Thyroid gland (tissue), 4 donors: ENCODE results near the gene PGAP3. TPM values are rescaled to one million over a fixed set of nuclear protein-coding genes. Genes with fewer than 3 reads are reported as not detected.

Source experiments
- DNase-seq, 2 donors: peaks; one replicate each; pipeline ENCODE4 v3.0.0-alpha.2; 2019
- H3K27ac ChIP-seq, 3 donors: fragments of 200-600 bp; sonication (generic); 1 replicate in 2 of 3; 2 replicates in 1 of 3; pipeline ENCODE4 v1.5.1; 2016 to 2019; ENCODE audit warnings: mild to moderate bottlenecking in 1 of 3, moderate library complexity in 1 of 3
- H3K27me3 ChIP-seq: fragments of 200-600 bp; sonication (generic); one replicate; pipeline ENCODE4 v1.5.1; 2019
- H3K36me3 ChIP-seq, 2 donors: fragments of 200-600 bp; sonication (generic); one replicate each; pipeline ENCODE4 v1.5.1; 2016 to 2019
- H3K4me1 ChIP-seq, 2 donors: fragments of 200-600 bp; sonication (generic); one replicate each; pipeline ENCODE4 v1.5.1; 2017 to 2019
- H3K4me3 ChIP-seq, 3 donors: fragments of 200-600 bp; sonication (generic); replicated peaks in 1 of 3; 1 replicate in 2 of 3; 2 replicates in 1 of 3; pipeline ENCODE4 v1.5.1; 2016; ENCODE audit warnings: mild to moderate bottlenecking in 1 of 3
- H3K9me3 ChIP-seq: fragments of 200-600 bp; sonication (generic); one replicate; pipeline ENCODE4 v1.5.1; 2017
- CTCF ChIP-seq, 6 experiments: fragments of 200-600 bp in 3 of 6; fragments of 450-650 bp in 3 of 6; sonication (generic) in 3 of 6; IDR thresholded peaks; one replicate each; pipeline ENCODE4 v1.5.1; 2016 to 2019; ENCODE audit warnings: antibody characterized with exemption in 6 of 6, mild to moderate bottlenecking in 2 of 6, inconsistent platforms in 1 of 6, moderate library complexity in 1 of 6
- POLR2A ChIP-seq, 2 donors: fragments of 450-650 bp; IDR thresholded peaks; one replicate each; pipeline ENCODE4 v1.6.1; 2017; ENCODE audit warnings: antibody characterized with exemption in 2 of 2, mild to moderate bottlenecking in 2 of 2, moderate library complexity in 1 of 2
- WGBS, 2 donors: methylation state at CpG; one replicate each; pipeline ENCODE4 v1.1.5; 2017; 5-methylcytosine and 5-hydroxymethylcytosine counted together
- intact Hi-C: fragments of 100-400 bp; cut with DNase I; formaldehyde crosslinking; loops from one replicate; pipeline ENCODE4 v1.15.1; 2023
- total RNA-seq, 4 donors: library from RNA; depleted of rRNA; stranded (reverse); fragments of >200 nt; gene quantifications; one replicate each; pipeline ENCODE4 v1.2.3, GENCODE V29; 2016

The PGAP3 gene
- total RNA-seq, 4 donors from 2014 or later = 55.6 to 88.1 (median 72.7) TPM

GRCh38 chr17:39677072-39677471, 10.8 kb downstream of the PGAP3 start:
- DNase-seq = no peak
- intact Hi-C loops = no loop called here
- no peaks in the 10 kb centered on the region for H3K27me3 ChIP-seq
- TF ChIP-seq CTCF (IDR thresholded peaks at IDR 0.05) (no peak), POLR2A (IDR thresholded peaks at IDR 0.05) (no peak)
- H3K27ac ChIP-seq = peak overlapping the region; percentile 59 to 91 (median 87)
- H3K4me3 ChIP-seq = no peak overlapping the region
- H3K9me3 ChIP-seq = no peaks in the 10 kb centered on the region
- H3K4me1 ChIP-seq = peaks cover 50 to 68% of the 10 kb centered on the region in 2 donors
- 51 to 87% methylated on average over 5 to 7 of the region's 8 CpGs for WGBS, 2 donors
- H3K36me3 ChIP-seq = no peaks in the 10 kb centered on the region

- H3K9me3 ChIP-seq = no peaks in the 10 kb centered on the region
- DNase-seq = peak; percentile 97 to 98
- 20 to 21% methylated on average over 7 of the region's 7 CpGs for WGBS, 2 donors
- no peaks in the 10 kb centered on the region for H3K27me3 ChIP-seq
- TF ChIP-seq CTCF (IDR thresholded peaks at IDR 0.05) (no peak), POLR2A (IDR thresholded peaks at IDR 0.05) (peak in 1 of 2 donors; percentile 17)
- H3K27ac ChIP-seq = peak overlapping the region; percentile 59 to 91 (median 87)
- intact Hi-C loops = no loop called here
- H3K36me3 ChIP-seq = no peaks in the 10 kb centered on the region
- peaks cover 54 to 76% of the 10 kb centered on the region in 2 donors for H3K4me1 ChIP-seq
- H3K4me3 ChIP-seq = no peak overlapping the region
These were observed 11.5 kb downstream of the PGAP3 start for GRCh38 chr17:39676198-39676819.

- TF ChIP-seq CTCF (IDR thresholded peaks at IDR 0.05) = no peak
- TF ChIP-seq POLR2A (IDR thresholded peaks at IDR 0.05) = no peak
- peak overlapping the region; percentile 54 to 91 (median 87) for H3K27ac ChIP-seq
- intact Hi-C loops = no loop called here
- no peaks in the 10 kb centered on the region for H3K9me3 ChIP-seq
- no peaks in the 10 kb centered on the region for H3K27me3 ChIP-seq
- DNase-seq = no peak
- peaks cover 54 to 79% of the 10 kb centered on the region in 2 donors for H3K4me1 ChIP-seq
- no peak overlapping the region for H3K4me3 ChIP-seq
- WGBS, 2 donors = 74 to 78% methylated on average over 9 to 10 of the region's 10 CpGs
- H3K36me3 ChIP-seq = no peaks in the 10 kb centered on the region
These were observed 12.3 kb downstream of the PGAP3 start for GRCh38 chr17:39675390-39676082.

GRCh38 chr17:39674702-39675389, 13.0 kb downstream of the PGAP3 start:
- H3K9me3 ChIP-seq = no peaks in the 10 kb centered on the region
- peak overlapping the region; percentile 54 to 91 (median 87) for H3K27ac ChIP-seq
- H3K36me3 ChIP-seq = no peaks in the 10 kb centered on the region
- H3K4me3 ChIP-seq = no peak overlapping the region
- 30 to 36% methylated on average over 7 to 9 of the region's 11 CpGs for WGBS, 2 donors
- TF ChIP-seq CTCF (IDR thresholded peaks at IDR 0.05) = no peak
- TF ChIP-seq POLR2A (IDR thresholded peaks at IDR 0.05) = no peak
- no peaks in the 10 kb centered on the region for H3K27me3 ChIP-seq
- DNase-seq = peak; percentile 77 to 88
- peaks cover 54 to 73% of the 10 kb centered on the region in 2 donors for H3K4me1 ChIP-seq
- intact Hi-C loops = no loop called here
